HG03460 (cell line): ENCODE data around the gene ABCG1.

Experiments
- ATAC-seq: cut with Tn5 transposase; IDR thresholded peaks from one replicate; pipeline ENCODE4 v1.9.1; 2021; ENCODE audit not compliant: unreplicated experiment

Gene ABCG1

DNA sequence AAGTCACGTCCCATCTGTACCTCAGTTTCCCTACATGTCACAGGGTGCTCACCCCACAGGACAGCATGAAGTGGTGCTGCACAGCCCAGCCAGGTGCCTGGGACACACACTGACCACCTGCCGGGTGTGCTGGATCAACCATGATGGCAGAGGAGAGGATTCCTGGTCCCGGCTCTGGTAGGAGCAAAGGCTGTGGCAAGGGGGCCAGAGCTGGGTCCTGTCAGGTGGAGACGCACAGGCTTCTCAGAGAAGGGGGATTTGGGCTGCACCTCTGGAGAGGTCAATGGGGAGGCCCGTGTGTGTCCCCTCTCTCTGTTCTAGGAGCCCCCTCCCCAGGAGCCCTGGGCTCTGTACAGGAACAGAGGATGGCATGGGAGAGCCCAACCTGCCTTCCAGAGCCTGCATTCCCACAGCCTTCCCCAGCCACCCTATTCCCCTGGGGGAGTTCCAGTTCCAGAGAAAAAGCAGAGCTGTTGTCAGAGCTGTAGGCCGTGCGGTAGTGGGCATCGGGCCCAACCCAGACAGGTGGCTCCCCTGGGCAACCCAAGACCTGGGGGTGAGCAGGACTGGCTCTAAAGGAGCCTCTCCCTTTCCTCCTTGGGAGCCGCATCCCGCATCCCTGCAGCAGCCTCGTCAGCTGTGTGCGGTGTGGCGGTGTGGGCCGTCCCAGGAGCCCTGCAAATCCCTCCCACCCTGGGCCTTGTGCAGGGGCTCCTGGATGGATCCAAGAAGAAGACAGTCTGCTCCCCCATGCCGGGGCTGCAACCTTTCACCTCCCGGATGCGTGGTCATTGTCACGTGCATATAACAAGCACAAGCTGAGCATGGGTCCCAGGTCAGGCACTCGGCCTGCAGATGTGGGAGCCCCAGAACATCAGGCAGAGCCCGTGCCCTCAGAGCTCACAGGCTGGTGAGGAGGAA is 99.1 kb downstream of the ABCG1 start:
- no peak for ATAC-seq

DNA sequence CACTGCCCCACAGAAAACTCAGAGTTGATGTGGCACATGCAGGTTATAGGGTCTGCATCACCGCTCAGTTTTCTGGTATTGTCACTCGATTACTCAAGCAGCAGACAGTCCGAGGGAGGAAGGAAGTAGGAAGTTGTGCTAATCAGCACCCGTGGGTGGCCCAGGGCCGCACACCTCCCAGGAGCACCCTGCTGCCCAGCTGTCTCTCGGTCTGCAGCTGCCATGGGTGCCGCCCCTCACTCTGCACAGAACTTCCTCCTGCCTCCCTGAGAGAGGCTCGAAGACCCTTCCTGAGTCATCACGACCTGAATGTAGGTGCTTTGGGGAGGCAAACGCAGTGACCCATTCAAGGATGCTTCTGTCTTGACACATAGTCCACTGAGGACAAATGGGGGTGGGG is 100.4 kb downstream of the ABCG1 start:
- no peak for ATAC-seq

DNA sequence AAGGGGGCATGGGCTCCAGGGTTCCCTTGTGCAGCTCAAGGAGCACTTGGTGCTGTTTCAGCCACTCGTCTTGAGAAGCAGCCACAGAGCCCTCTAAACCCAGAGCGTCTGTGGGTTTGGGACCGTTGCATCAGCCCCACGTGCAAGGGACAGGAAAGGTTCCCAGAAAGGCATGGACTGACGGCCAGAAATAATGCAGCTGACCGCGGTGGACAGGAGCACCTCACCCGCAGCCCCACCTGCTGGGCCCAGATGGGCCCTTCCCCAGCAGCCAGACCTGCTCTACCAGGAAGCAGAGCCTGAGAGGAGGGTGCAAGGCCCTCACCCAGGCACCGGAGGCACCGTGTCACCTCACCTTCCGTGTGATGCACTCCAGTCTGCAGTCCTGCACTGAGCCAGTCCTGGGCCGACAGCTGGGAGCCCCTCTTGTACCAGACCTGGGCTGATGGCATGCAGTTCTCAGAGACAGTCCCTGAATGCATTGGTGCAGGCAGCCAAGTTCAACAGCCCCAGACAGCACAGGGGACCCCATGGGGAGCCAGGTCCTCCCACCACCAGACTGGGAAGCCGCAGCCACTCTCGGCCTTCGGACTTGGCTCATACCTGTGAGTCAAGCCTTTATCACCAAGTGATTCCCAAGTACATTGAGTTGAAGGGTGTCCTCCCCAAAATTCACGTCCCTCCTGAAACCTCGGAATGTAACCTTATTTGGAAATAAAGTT is 101.1 kb downstream of the ABCG1 start:
- ATAC-seq, result no peak

GRCh38 chr21:42320791-42321190 is 101.9 kb downstream of the ABCG1 start:
- no peak for ATAC-seq

DNA sequence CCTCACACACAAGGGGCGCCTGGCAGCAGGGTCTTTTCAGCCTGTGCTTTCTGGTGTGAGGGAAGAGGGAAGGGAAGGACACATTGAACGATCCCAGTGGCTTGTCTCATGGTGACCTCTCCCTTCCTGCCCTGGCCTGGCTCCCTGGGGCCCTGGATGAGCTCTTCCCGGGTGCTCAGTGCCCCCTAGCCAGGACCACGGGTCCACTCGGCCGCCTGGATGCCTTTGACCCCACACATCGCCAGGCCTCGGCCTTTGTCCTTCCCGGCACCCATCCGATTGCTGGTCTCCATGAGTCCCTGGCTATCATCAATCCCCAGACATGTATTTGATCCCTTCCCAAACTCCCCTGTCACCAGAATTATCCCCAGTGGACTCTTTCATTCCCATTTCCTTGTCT is 102.3 kb downstream of the ABCG1 start:
- no peak for ATAC-seq

DNA sequence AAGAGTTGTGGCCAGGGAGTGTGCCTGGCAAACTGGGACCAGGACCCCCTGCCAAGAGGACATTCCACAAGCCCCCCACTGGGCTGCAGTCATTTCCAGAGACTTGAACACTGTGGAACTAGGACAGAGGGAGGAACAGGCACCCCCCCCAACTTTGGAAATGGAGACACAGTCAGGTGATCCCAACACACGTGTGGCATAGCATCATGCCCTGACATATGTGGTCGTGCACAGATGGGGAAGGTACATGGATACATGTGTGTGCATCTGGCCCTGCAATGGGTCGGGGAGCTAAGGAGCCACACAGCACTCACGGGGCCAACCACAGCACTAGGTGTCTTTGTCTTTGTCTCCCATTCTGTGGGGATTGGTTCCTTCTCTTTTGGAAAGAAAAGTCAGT is 102.9 kb downstream of the ABCG1 start:
- ATAC-seq, result no peak

DNA sequence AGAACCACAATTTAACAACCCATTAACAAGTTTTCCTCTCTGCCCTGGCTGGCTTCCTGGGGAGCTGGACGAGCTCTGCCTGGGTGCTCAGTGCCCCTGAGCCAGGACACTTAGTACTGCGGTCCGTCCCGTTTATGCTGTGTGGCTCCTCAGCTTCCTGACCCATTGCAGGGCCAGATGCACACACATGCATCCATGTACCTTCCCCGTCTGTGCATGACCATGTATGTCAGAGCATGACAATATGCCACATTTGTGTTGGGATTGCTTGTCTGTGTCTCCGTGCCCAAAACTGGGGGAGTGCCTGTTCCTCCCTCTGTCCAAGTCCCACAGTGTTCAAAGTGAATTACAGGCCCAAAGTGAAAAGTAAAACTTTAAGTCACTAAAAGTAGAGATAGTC is 106.0 kb downstream of the ABCG1 start:
- ATAC-seq, result no peak

DNA sequence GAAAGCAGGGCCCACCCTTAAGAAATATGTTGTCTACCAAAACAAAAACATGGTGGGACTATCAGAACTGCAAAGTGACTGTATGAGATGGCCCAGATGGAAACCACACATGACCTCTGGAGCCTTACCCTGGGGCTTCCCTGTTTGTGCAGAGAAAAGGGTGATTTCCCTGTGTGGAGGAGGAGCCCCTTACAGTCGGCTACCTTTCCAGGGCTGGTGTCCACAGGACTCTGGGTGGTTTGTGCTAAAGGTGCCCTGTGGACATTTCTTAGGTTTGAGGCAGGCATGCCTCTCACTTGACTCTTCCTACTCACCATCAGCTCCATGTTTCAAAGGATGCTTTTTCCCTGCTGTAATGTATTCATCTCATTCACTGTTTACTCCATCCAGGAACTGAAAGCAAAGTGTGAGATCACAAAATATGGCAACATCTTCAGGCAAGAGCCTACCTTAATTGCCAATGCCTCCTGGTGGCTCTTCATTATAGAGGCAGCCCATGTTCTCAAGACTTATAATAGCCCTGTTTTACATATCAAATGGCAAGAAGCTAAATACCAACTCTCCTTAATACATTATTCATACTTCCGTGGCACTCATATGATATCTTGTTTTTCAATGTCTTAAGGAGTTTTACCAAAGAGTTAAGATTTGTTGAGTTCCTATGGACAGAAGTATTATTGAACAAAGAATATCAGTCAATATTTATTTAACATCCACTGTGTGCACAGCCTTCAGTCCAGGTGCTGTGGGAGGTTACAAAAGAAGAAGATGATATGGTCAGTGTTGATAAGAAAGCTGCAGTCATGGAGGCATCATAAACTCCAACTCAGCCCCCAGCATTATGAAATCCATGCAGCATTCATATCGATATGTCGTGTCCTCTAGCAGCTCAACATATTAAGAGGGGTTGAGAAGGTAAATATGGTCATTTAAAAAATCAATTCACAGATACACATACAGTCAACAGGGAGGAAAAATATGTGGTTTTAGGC is 111.7 kb downstream of the ABCG1 start:
- ATAC-seq, result no peak

DNA sequence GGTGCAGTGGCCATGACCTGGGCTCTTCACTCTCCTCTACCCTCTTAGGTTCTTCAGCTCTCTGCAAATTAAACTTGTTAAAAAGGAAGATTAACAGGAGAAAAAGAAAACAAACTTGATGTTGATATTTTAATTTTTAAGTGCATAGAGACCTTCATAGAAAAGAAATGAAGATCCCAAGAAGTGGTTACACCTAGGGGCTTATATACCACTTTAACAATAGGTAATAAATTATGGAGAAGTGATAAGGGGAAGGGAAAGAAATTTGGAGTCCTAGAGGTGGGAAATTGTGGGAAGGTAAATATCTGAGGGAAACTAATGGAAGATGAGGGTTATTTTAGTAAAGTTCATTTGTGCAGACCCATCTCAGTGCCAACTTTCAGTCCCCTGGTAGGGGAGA is 112.7 kb downstream of the ABCG1 start:
- ATAC-seq, result no peak

DNA sequence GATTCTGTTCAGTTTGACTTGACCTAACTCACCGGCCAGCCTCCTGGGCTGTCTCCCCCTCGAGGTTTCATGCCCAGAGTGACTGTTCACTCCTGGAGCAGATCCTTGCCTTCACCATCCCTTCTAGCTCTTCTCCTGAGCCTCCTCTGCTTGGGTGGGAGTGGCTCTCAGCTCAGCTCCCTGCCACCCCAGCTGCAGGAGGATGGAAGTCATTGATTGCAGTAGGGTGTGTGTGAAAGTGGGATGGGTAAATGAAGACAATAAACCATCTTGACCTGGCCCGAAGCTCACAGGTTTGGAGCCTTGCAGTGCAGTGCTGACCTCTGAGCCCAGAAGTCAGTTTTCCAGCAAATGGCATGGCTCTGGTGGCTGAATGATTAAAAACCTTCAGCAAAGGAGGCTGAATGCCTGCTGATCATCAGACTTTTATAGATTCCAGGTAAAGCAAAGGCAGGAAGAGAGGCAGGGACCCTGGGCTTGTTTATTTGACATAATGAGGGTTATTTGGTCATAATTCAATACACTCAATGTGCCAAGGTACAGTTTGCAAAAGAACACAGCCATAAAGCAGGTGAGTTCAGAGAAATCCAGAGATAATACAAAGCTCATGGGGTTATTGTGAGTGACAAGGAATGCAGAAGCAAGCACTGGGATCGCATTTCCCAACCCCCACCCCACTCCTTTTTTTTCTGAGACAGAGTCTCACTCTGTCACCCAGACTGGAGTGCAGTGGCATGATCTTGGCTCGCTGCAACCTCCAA is 113.8 kb downstream of the ABCG1 start:
- ATAC-seq, result no peak

DNA sequence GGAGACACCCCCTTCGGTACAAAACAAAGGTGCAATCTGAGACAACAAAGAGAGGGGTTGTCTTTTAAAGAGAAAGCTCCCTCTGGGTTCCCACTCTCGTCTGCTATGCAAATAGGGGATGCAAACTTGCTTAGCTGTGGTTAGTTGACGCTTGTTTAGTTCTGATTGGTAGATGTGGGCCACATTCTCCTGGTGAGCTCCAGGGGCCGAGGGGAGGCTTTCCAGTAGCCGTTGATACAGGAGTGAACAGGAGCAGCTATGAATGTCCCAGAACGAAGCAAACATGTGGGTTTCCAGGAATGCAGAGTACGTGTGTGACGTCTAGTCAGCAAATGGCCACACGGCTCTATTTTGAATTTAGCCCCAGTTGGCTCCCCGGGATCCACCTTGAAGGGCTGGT is 117.1 kb downstream of the ABCG1 start:
- no peak for ATAC-seq

DNA sequence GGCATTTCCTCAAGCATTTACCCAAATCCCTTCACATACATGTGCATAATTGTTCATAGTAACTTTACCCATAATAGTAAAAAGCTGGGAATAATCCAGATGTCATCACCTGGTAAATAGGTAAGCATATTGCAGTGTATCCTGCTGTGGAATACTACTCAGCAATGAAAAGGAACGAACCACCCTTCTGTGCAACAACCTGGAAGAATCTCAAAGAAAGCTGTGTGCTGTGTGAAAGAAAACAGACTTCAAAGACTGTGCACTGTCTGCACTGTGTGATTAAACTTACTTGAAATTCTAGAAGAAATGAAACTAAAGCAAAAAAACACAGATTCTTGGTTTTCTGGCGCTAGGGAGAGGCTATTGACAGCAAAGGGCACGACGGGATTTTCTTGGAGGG is 118.3 kb downstream of the ABCG1 start:
- no peak for ATAC-seq

DNA sequence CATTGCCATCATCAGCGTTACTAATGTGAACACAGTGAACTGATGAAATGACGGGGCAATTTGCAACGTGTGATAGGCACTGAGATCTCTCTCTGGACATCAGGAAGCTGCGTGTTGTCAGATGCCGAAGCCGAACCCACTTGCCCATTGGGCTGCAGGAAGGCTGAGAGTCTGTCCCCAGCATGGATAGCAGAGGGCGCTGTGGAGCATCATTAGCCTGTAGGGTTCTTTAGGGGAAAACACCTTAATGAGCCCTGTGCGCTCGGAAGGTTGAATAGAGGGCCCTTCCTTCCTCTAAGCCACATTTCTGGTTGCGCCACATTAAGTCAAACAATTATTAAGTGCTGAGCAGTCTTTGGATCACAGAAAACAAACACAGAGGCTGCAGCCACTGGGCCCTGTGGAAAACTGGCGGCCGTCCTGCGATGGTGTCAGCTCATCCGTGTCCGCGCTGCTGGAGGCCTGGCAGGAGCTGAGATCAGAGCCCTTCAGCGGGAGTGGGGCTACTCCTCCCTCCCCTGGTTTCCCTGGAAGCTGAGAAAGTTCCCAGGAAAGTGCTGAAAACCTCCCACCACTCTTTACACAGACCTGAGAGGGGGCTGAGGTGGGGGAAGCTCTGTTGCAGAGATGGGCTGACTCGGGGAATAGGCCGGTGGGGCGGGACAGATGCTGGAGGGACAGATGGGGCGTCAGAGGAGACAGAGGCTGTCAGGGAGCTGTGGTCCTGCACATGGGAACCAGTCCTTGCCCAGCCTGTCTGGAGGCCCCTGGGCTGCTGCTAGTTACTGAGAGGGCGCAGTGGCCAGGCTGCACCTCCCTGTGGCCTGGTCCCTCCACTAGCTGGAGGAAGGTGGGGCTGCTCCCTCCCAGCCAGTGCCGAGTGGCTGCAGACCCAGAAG is 119.1 kb downstream of the ABCG1 start:
- no peak for ATAC-seq

DNA sequence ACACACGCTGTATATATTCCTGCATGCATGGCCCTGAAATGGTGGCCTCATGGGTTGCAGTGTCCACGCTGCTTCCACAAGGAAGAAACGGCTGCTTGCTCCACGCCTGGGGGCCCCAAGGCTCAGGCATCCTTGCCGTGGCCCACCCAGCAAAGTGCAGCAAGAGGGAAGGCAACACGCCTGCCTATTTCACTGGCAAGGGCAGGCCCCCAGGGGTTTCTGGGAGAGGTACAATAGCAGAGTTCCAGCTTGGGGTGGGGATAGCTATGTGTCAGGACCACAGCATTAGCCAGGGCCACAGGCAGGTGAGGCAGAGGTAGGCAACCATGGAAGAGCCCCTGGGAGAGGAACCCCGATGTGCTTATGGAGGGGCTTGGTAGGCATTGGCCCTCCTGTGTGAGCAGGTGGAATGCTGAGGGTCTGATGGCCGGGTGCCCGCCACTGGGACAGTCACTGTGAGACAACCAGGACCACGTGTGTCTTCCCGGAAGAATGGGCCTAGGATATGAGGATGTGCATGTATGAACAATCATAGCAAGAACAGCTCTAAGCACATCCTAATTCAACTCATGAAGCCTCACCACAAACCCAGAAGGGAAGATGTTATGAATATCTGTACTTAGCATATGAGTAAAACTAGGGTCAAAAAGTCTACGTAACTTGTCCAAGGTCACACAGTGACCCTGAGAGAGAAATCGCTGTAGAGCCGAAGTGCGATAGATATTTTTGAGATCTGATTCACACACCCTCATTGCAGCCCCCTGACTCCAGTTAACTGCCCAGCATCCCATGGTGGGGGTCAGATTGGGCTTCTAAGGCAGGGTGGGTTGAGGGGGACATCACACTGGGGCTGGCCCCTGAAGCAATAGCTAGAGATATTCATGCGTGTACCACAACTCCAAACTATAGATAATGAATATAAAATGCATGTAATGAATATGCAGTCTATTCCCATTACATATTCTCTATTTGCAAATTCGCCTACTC is 120.1 kb downstream of the ABCG1 start:
- ATAC-seq, result no peak

DNA sequence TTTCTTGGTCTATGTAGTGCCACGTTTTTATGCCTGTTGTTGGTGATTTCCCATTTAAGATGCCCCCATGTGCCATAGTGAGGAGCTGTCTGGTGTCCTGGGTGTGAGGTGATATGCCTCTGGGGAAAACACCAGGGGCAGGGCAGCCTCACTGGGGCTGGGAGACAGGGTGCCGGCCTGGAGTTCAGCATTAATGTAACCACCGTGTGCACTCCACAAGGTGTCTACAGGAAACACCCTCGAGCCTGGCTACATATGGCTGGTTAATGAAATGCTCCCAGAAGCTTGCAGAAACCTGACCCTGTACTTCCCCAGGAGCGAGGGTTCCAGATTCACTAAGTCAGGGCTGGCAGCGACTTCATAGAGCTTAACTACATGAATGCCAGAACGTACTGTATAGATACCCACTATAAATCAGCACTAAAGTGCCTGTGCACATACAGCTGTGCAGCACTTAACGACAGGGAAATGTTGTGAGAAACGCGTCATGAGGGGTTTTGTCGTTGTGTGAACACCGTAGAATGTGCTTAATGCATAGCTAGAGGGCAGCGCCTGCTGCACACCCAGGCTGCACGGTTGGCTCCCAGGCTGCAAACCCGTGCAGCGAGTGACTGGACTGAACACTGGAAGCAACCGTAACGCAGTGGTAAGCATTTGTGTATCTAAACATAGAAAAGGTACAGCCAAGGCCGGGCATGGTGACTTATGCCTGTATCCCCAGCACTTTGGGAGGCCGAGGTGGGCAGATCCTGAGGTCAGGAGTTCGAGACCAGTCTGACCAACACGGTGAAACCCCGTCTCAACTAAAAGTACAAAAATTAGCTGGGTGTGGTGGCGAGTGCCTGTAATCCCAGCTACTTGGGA is 121.5 kb downstream of the ABCG1 start:
- ATAC-seq, result no peak

- no peak for ATAC-seq
These were observed 123.0 kb downstream of the ABCG1 start for GRCh38 chr21:42341776-42342542.

- no peak for ATAC-seq
These were observed 124.2 kb downstream of the ABCG1 start for GRCh38 chr21:42343101-42343500.
